Measurements from ENCODE around the gene FRMD4A. TPM values are rescaled to one million over a fixed set of nuclear protein-coding genes. Genes with fewer than 3 reads are reported as not detected.

The FRMD4A gene
- total RNA-seq, 1 experiment from 2014 or later: 19.6 TPM

DNA sequence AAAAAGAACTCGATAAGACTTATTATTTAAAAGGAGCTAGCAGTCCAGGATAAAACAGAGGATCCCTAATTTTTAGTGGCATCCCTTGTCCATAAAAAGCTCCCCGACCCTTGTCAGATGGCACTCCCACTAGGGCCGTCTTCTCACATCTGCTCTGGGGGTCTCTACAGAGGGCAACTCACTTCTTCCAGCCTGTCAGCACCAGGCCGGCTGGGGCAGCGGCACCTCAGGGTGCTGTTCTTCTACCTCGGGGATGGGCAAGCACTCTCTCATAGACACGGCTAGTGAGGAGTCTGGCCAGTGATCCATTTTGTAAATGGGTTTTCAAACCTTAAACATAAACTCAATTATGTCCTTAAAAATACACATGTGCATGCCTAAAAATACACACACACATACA lies 609.2 kb downstream of the FRMD4A start:
- H2BK12ac ChIP-seq (ENCODE audit: insufficient read length, low read depth, low read length): no peak overlapping the region
- H2BK20ac ChIP-seq (ENCODE audit: low read depth, low read length, poor library complexity, severe bottlenecking): no peak overlapping the region
- Mint-ChIP-seq H3K4me1 (peaks cover 11 to 14% of the 10 kb centered on the region in 2 experiments), H3K36me3 (ENCODE audit: insufficient read depth in 1 of 3, low read depth in 3 of 3) (peaks cover 0 to 6% (median 5%) of the 10 kb centered on the region in 3 experiments; a peak in 4 of 7 replicates), H3K27ac (peak overlapping the region in 2 of 3 experiments; percentile 4 to 52; a peak in 2 of 7 replicates), H3K27me3 (ENCODE audit: low read depth) (no peaks in the 10 kb centered on the region), H3K4me3 (no peak overlapping the region; a peak in 1 of 5 replicates), H3K9me3 (no peaks in the 10 kb centered on the region; a peak in 1 of 5 replicates)
- no peak overlapping the region for H4K91ac ChIP-seq (ENCODE audit: insufficient read length, low read depth, low read length)
- H4K20me1 ChIP-seq (ENCODE audit: control insufficient read depth, insufficient read depth, insufficient read length): no peaks in the 10 kb centered on the region
- no peak overlapping the region for H3K23ac ChIP-seq (ENCODE audit: insufficient read length, low read depth, low read length)
- no peak overlapping the region for H2BK15ac ChIP-seq (ENCODE audit: low read depth, low read length)
- H3K4me2 ChIP-seq (ENCODE audit: insufficient read depth, insufficient read length, low read length): no peak overlapping the region
- no peaks in the 10 kb centered on the region for H3K27me3 ChIP-seq (ENCODE audit: insufficient read depth, low read length)
- H3K56ac ChIP-seq (ENCODE audit: insufficient read length, low read depth, low read length): no peak overlapping the region
- no peak overlapping the region for H3K18ac ChIP-seq (ENCODE audit: insufficient read length, low read depth, low read length)
- no peak overlapping the region for H2BK120ac ChIP-seq (ENCODE audit: low read depth, low read length, poor library complexity, severe bottlenecking)
- no peak overlapping the region for H3K9ac ChIP-seq (ENCODE audit: extremely low read depth, insufficient read length, low read length)
- no peak overlapping the region for H3T11ph ChIP-seq (ENCODE audit: low read length)
- H2AFZ ChIP-seq (ENCODE audit: low read length): no peak overlapping the region
- WGBS (ENCODE audit: extremely low coverage, insufficient read length, low lambda C conversion rate): no CpG with 5 or more reads among the region's 7 CpGs
- H3K4ac ChIP-seq (ENCODE audit: low read depth, low read length): no peak overlapping the region
- H4K8ac ChIP-seq (replicated peaks; ENCODE audit: insufficient read length, low read depth, low read length): no peak overlapping the region
- H3K4me1 ChIP-seq (ENCODE audit: insufficient read depth, low read length): no peaks in the 10 kb centered on the region
- H2BK5ac ChIP-seq (ENCODE audit: insufficient read length, low read length): no peak overlapping the region
- no peaks in the 10 kb centered on the region for H3K79me2 ChIP-seq (ENCODE audit: insufficient read depth, low read length)
- no peak for DNase-seq
- H4K5ac ChIP-seq (ENCODE audit: insufficient read length, low read depth, low read length): no peak overlapping the region
- TF ChIP-seq, protein P1, sequence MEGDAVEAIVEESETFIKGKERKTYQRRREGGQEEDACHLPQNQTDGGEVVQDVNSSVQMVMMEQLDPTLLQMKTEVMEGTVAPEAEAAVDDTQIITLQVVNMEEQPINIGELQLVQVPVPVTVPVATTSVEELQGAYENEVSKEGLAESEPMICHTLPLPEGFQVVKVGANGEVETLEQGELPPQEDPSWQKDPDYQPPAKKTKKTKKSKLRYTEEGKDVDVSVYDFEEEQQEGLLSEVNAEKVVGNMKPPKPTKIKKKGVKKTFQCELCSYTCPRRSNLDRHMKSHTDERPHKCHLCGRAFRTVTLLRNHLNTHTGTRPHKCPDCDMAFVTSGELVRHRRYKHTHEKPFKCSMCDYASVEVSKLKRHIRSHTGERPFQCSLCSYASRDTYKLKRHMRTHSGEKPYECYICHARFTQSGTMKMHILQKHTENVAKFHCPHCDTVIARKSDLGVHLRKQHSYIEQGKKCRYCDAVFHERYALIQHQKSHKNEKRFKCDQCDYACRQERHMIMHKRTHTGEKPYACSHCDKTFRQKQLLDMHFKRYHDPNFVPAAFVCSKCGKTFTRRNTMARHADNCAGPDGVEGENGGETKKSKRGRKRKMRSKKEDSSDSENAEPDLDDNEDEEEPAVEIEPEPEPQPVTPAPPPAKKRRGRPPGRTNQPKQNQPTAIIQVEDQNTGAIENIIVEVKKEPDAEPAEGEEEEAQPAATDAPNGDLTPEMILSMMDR (conservative IDR thresholded peaks at IDR 0.05): no peak
- no peaks in the 10 kb centered on the region for H3K9me3 ChIP-seq (ENCODE audit: control insufficient read depth, low read depth, low read length)
- H2AK5ac ChIP-seq (ENCODE audit: insufficient read length, low read length): no peak overlapping the region
- no peaks in the 10 kb centered on the region for H3K79me1 ChIP-seq (ENCODE audit: insufficient read depth, low read depth, low read length, poor library complexity, severe bottlenecking)
- H3K14ac ChIP-seq (ENCODE audit: insufficient read depth, low read length): no peak overlapping the region
- H3K27ac ChIP-seq (ENCODE audit: insufficient read length, low read depth, low read length): no peak overlapping the region
- no peaks in the 10 kb centered on the region for H3K23me2 ChIP-seq (ENCODE audit: insufficient read length, low read depth, low read length, poor library complexity, severe bottlenecking)

All from H9 (cell line).